ENCODE results near the gene GDE1.
A peak's percentile ranks its signal among the peaks of the same experiment; 100 is the strongest.
"Not testable (repeated sequence)": the region's sequence is repeated elsewhere in the genome, so short reads cannot be mapped to it uniquely, and the experiment has no call there.

GDE1 gene, protein sequence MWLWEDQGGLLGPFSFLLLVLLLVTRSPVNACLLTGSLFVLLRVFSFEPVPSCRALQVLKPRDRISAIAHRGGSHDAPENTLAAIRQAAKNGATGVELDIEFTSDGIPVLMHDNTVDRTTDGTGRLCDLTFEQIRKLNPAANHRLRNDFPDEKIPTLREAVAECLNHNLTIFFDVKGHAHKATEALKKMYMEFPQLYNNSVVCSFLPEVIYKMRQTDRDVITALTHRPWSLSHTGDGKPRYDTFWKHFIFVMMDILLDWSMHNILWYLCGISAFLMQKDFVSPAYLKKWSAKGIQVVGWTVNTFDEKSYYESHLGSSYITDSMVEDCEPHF

DNA sequence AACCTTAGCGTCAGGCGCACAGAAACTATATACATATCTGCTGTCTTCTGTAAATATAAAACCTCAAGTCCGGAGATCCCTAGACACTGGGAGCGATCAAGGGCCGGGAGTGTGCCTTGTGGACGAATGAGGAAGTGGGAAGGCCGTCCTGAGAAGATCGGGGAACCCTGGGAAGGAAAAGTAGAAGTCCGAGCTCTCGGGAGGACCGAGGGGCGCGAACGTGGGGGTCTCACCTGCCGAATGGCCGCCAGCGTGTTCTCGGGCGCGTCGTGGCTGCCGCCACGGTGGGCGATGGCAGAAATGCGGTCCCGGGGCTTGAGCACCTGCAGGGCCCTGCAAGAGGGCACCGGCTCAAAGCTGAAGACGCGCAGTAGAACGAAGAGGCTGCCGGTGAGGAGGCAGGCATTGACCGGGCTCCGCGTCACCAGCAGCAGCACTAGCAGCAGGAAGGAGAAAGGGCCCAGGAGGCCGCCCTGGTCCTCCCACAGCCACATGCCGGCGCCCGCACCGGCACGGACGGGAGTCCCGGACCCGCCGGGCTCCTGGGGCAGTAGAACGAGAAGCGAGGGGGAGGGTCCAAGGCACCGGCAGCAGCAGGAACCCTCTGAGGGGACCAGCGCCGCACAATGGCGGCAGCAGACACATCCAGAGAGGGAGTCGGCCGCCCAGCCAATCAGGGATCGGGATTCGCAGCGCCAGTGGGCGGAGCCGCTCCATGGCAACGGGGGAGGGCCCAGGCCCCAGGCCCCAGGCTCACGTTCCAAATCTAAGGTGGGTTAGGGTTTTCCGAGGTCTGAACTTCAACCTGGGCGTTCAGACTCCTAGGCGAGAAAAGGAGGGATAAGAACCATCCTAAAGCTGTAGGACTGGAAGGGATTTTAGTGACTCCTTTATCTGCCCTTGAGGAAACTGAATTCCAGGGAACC is at the start of gene GDE1:
Gene GDE1 (minus strand): TSS at position 628 of the 926 bp plus-strand sequence. CDS start 134 bp downstream, at position 494.
- DNase-seq, result peak; percentile 76

DNA sequence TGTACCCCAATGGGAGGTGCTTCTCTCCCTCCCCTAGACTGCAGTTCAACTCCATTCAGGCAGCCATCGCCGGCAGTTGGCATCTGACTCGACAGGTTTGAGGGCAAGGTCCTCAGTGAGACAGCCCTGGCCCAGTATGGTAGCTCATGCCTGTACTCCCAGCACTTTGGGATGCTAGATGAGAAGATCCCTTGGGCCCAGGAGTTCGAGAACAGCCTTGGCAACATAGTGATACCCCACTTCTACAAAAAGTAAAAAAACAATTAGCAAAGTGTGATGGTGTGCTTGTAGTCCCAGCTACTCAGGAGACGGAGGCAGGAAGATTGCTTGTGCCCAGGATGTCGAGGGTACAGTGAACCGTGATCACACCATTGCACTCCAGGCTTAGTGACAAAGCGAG is 45.7 kb upstream of the GDE1 start:
- DNase-seq, result no peak

DNA sequence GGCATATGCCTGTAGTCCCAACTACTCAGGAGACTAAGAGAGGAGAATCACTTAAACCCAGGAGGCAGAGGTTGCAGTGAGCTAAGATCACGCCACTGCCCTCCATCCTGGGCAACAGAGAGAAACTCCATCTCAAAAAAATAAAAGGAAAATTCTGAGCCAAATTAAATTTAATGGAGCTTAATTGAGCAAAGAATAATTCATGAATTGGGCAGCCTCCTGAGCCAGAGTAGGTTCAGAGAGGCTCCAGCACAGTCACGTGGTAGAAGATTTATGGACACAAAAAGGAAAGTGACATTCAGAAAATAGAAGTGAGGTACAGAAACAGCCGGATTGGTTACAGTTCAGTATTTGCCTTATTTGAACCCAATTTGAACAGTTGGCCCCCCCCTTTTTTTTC is 44.5 kb upstream of the GDE1 start:
- DNase-seq, result no peak

DNA sequence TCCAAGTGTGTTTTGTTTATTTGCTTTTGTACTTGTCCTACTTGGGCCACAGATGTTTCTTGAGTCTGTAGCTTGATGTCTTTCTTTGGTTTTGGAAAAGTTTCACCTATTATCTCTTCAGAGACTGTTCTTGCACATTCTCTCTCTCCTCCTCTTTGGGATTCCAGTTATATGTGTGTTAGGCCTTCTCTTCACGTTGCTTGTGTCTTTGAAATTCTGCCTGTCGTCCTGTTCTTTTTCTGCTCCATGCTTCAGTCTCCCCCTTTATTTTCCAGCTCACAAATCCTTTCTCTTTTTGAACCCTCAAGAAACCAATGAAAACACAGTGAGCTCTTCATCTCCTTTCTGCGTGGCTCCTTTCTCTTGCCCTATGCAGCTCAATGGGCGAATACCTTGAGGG is 41.5 kb upstream of the GDE1 start:
- DNase-seq, result no peak

DNA sequence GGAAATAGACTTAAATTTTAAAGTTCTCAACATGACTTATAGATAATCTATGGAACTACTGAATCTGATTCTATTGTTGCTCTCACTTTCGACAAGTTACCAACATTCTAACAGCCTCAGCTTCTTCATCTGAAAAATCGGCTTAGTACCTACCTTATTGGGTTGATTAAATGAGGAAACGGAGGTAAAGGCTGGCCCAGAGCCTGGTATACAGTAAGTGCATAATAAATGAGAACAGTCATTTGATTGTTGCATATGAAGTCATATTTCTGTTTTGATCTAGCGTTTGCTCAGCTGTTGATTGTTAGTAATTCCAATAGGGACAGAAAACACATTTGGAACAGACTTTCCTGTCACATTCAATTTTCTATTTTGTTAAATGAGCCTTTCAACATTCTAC is 38.2 kb upstream of the GDE1 start:
- no peak for DNase-seq

DNA sequence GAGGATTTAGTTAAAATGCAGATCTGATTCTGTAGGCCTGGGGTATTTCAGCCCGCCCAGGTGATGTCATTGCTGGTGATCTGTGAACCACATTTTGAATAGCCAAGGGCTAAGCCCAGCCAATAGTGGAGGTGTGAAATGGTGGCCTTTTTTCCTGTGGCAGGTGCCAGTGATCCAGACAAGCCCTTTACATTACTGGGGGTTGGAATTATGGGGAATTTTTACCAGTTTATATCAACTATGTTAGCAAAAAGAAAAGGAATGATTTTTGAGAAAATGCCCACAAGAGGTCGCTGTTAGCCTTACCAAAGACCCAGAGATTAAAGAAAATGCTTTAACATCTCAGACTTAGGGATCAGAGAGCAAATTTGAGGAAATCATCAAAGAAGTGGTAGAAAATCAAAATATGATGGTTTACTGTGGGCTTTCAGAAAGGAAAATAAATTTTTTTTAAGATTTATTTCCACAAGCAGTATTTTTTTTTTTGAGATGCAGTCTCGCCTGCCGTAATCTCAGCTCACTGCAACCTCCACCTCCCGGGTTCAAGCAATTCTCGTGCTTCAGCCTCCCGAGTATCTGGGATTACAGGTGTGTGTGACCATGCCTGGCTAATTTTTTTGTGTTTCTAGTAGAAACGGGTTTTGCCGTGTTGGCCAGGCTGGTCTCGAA is 37.5 kb upstream of the GDE1 start:
- peak; percentile 23 for DNase-seq

DNA sequence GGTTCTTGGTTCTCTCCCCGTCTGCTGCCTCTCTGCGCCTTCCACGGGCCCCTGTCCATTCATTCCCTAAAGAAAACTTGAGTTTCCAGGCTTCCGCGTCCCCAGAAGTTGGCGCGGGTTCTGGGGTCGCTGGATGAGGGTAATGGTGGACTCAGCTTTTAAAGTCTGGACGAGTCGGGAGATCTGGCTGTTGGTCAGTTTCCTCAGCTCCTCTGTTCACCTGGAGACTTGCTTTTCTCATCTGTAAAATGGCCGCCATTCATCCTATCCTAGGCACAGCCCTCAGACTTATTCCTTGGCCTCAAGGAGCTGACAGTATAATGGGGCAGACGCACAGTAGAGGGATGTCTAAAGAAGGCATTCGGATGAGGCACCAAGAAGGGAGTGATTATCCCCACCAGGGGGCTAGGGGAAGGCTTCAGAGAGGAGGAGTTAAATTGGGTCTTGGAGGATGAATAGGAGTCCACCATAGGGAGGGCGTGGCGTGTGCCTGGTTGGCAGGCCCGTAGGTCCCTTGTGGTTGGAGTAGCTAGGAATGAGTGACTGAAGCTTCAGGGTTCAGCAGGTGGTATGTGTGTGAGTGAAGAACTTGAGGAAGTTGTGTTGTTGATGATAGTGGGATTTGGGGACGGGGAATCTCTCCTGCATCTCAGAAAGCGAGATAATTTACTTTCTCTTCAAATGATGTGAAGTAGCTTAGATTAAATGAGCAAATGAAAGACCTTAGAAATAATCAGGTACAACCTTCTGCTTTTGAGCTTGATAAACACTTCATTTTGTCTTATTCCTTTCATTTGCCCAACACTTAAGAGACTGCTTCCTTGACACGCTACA is 34.3 kb upstream of the GDE1 start:
- no peak for DNase-seq

DNA sequence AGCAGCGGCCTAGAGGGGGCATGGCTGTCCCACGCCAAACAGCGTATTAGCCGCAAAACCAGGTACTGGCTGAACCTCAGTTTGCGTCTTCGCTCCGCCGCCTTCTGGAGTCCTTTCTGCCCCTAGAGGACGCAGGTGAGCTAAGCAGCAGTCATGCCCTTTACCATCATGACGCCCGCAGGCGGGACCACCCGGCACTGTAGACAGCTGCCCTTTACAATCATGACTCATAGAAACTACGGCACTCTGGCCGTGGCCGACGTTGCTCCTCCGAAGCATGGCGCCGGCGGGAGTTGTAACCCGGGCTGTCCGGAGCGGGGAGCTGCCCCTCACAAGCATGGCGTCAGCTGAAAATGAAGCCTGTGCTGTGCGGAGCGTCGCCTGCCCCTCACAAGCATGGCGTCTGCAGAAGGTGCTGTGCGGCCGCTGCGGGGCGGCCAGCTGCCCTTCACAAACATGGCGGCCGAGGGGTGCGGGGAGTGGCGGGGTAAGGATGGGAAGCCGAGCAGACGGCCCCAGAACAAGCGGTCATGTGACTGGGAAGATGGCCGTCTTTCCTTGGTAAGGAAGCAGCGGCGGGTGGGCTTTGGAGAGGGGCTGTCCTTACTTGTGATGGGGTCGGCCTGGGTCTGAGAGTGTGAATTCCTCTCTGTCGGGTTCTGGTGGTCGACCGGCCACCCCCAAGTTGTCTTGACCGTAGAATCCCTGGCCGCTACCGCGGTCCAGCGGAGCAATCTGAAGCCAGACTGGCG is 33.5 kb upstream of the GDE1 start, which contains the start of gene VPS35L:
Gene VPS35L (plus strand): TSS at position 518 of the 752 bp plus-strand sequence. CDS start 27 bp downstream, at position 545.
- DNase-seq, result peak; percentile 87

DNA sequence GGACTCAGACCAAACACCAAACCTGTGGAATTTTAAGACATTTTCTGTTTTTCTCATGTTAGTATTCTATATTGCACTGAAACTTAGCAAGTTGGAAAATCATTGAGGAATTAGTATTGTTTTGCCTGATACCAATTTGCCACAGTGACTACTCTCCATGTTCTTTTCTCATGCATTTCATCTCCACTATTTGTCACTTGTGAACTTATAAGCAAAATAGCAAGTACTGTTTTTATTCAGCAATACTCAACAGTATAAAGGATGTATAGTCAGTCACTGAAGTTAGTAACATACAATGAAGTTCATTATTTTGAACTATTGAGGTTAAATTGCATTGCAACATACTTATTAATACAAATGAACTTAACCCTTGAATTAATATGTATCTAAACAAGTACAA is 27.8 kb upstream of the GDE1 start:
- DNase-seq, result no peak

DNA sequence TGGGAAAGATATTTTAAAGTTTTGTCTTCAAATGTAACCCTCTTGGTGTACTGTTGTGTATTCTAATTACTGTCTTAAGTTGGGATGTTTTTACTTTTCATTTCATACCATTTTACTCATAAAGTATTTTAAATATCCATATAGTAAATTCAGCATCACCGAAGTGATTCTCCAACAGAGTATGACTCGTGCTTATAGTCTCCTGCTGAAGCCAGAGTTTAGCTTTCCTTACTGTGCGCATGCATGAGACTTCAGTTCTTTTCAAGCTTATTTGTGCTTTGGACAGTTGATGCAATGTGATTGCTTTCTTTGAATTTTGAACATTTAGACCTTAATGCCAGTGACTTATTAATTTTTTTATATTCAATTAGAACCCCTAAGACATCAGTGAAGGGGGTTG is 26.2 kb upstream of the GDE1 start:
- DNase-seq, result no peak

DNA sequence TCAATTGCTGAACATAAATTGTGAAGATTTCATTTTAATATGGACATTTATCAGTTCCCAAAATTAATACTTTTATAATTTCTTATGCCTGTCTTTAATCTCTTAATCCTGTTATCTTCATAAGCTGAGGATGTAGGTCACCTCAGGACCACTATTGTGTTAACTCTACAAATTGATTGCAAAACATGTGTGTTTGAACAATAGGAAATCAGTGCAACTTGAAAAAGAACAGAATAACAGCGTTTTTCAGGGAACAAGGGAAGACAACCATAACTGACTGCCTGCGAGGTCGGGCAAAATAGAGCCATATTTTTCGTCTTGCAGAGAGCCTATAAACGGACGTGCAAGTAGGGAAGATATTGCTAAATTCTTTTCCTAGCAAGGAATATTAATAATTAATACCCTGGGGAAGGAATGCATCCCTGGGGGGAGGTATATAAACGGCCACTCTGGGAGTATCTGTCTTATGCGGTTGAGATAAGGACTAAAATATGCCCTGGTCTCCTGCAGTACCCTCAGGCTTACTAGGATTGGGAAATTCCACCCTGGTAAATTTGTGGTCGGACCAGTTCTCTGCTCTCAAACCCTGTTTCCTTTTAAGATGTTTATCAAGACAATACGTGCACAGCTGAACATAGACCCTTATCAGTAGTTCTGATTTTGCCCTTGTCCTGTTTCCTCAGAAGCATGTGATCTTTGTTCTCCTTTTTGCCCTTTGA is 21.5 kb upstream of the GDE1 start:
- DNase-seq, result not testable (repeated sequence)

DNA sequence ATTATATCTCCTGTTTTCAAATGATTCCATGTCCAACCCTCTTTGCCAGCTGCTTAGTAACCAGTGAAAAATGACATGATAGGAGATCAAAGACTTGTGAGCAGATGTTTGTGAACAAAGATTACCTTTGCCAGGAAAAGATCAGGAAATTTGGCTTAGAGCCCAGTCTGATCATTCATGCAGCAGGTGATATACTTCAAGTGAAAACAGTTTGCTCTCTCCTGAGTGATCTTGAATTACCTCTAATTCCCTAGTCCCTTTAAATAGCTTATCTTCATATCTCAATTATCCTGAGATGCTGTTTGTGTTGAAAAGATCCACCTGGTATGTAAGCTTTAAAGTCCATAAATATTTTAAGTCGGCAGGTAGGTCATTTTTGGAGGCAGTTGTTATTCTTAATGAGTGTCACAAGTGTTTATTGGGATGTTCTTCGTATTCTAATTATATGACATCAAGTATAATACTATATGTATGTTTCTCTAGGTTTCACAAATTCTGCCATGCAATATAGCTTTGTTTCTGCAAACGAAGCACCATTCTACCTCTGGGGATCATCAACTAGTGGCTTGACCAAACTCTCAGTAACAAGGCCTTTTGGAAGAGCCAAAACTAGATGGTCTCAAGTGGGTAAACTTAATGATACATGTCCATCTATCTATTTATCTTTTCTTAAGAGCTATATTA is 20.4 kb upstream of the GDE1 start:
- DNase-seq, result peak; percentile 86

DNA sequence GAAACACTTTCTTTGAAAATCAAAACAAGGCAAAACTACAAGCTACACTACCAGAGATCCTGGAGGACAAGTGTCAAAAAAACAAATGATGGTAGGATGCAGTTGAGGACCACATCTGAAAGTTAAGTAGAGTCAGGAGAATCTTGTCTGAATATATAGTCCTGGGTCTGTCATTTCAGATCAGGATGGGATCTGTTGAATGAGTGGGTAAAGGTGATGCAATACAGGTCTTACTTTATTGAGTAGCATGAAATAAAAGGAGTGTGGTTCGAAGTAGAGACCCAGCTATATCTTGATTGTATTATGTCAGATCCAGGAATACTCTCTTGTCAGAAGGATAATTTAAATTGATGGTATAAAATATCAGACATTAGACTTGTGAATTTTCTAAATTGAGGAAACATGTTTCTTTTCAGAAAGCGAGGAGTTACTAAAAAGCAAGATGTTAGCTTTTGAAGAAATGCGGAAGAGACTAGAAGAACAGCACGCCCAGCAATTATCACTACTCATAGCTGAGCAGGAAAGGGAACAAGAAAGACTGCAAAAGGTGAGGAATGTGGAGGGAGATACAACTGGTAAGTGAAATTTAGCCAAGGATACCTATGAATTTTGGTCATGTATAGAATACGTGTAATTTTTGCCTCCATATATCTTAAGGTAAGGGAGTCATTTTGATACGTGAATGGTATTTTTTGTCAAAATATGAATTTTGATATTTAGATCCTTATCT is 18.5 kb upstream of the GDE1 start:
- no peak for DNase-seq

DNA sequence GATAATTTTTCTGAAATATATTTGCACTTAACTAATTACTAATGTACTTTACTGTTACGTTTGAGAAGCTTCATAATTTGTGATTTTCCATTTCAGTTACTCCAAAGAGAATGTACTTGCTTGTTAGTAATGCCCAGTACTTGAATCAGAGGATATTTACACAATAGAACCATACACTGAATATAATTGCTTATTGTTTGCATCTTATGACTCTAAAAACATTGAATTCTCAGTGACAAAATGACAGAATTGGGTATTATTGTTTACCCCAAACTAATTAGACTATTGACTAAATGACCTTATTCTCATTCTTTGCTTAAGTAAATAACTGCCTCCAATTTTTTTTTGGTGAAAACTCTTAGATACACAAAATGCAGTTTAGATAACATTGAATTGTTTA is 10.7 kb upstream of the GDE1 start:
- DNase-seq, result no peak

DNA sequence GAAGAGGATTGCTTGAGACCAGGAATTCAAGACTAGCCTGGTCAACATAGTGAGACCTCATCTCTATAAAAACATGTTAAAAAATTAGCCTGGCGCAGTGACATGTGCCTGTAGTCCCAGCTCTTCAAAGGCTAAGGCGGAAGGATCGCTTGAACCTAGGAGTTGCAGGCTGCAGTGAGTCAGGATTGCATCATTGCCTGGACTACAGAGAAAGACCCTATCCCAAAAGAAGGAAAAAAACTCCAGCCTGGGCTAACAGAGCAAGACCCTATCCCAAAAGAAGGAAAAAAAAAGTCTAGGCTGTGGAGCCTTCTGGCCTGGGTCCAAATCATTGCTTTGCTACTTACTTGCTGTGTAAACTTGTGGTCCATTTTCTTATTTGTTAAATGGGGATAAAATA is 6.8 kb upstream of the GDE1 start:
- DNase-seq, result no peak

DNA sequence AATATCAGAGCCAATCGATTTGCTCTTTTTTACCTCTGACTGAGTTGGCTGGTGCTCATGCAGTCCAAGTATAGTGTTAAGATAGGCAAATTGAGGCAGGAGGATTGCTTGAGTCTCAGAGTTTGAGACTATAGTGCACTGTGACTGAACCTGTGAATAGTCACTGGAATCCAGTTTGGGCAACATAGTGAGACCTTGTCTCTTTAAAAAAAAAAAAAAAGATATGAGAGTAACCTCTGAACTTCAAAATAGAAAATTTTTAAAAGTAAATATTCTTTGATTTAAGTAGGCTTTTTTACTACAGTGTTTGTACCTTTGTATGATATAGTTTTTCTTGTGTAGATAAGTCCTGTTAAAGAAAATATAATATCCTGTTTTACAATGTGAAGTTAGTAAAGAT is 5.3 kb upstream of the GDE1 start:
- no peak for DNase-seq

DNA sequence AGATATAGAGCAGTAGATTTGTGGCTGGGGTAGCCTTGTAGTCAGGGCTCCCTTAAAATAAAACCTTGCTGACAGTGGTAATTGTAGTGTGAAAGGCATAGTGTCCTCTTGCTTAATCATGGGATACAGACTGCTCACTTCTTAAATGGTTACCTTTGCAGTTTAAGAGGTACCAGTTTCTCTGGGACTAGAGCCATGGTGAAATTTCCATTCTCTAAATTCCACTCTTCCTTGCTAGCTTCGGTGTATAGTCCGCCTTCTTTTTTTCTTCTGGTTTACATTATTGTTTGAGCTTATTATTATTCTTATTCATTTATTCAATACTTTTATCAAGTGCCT is 3.5 kb upstream of the GDE1 start:
- no peak for DNase-seq

DNA sequence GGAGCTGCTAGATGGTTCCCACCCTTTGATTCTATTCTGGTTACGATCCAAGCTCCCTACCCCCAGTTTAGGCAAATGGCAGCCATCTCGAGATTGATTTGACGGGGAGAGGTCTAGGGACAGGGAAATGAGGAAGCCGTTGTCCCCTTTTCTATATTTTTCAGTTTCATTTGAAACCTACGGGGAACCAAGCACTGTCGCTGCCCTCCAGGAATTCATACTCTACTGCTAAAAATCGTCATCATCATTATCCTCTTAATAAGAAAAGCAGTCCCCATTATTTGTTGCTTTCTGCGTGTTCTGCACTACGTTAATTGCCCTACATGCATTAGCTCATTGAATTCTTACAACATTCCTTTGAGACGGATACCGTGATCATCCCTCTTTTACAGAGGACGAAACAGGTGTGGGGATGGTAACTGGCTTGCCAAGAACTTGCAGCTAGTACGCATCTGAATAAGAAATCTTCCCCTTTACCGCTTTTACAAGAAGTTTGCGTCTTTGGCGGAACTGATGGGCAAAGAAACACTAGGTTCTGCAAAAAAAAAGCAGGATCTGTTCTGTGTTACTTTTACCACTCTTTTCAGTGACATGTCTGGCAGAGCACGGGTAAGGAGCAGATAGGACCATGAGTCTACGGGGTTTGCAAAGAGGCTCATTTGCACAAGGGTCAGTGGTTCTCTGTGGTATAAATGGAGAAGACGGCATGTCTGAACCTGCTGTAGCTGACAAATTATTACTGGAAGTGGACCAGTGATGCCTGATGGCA is 2.9 kb upstream of the GDE1 start:
- peak; percentile 15 for DNase-seq

DNA sequence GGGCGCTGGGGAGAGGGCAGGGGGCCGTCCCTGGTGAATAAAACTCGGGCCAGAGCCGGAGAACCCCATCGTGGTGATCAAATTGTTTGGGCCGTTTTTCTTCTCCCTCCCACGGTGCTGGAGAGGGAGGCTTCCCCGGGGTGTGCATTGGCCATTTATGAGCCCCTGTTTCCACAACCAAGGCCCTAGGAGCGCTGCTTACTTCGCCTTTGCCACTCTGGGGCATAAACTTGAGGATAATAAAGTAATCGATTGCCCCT is 2.4 kb upstream of the GDE1 start:
- DNase-seq, result no peak
